ENCODE results near the gene EIF4A3. TPM values are rescaled to one million over a fixed set of nuclear protein-coding genes. Genes with fewer than 3 reads are reported as not detected.

The EIF4A3 gene
- total and polyA plus RNA-seq, 9 of the 15 experiments (the other 6 are each of a cell fraction or from before 2014, with no cell fraction given) = 62.7 to 171 (median 127) TPM

GRCh38 chr17:80101011-80101945, 45.6 kb downstream of the EIF4A3 start, which contains the start of gene GAA (continued):
- TF ChIP-seq ZNF121 (CRISPR knock-in tag; conservative IDR thresholded peaks at IDR 0.05) (no peak), PTRF (tag; IDR thresholded peaks at IDR 0.05) (no peak), MLLT1 (IDR thresholded peaks at IDR 0.05) (no peak), ZNF354B (CRISPR knock-in tag; IDR thresholded peaks at IDR 0.05) (no peak), HEY1 (CRISPR knock-in tag; IDR thresholded peaks at IDR 0.05; ENCODE audit: borderline replicate concordance) (no peak), BRF1 (IDR thresholded peaks at IDR 0.05; ENCODE audit: borderline replicate concordance, extremely low read depth, insufficient read length) (no peak), PTBP1 (IDR thresholded peaks at IDR 0.05; ENCODE audit: low read depth, low read length) (0 out of 2 replicates have a peak, but pooled peaks have one; percentile 24), CTCFL (IDR thresholded peaks at IDR 0.05; ENCODE audit: borderline replicate concordance, insufficient read depth, low read depth, low read length, poor library complexity, severe bottlenecking) (peak; percentile 94), MNT (conservative IDR thresholded peaks at IDR 0.05) (no peak), DACH1 (IDR thresholded peaks at IDR 0.05; ENCODE audit: partially characterized antibody) (no peak), PHF20 (IDR thresholded peaks at IDR 0.05; ENCODE audit: partially characterized antibody) (peak; percentile 48), CEBPG (CRISPR knock-in tag; IDR thresholded peaks at IDR 0.05) (no peak), CEBPG (tag; conservative IDR thresholded peaks at IDR 0.05 in 1 of 2, IDR thresholded peaks at IDR 0.05 in 1 of 2) (no peak), EHMT2 (IDR thresholded peaks at IDR 0.05) (no peak), DDX20 (tag; IDR thresholded peaks at IDR 0.05; ENCODE audit: low read depth) (no peak), MEF2A (IDR thresholded peaks at IDR 0.05; ENCODE audit: control insufficient read depth, low read depth, low read length) (no peak), FOXA3 (CRISPR knock-in tag; conservative IDR thresholded peaks at IDR 0.05 in 1 of 2, IDR thresholded peaks at IDR 0.05 in 1 of 2) (no peak), ZNF282 (CRISPR knock-in tag; IDR thresholded peaks at IDR 0.05) (no peak), MAX (CRISPR knock-in tag; IDR thresholded peaks at IDR 0.05) (no peak; the same call in 1 of the 2 replicates), NCOR1 (IDR thresholded peaks at IDR 0.05) (no peak), FUS (optimal IDR thresholded peaks at IDR 0.05; ENCODE audit: low read depth, low read length) (peak; percentile 70), KLF16 (IDR thresholded peaks at IDR 0.05) (no peak)
